Activated CD4-positive, alpha-beta memory T cell treated with anti-CD3 and anti-CD28 coated beads for 36 hours (primary cell): ENCODE measurements around the gene TRMT2A. TPM values are rescaled to one million over a fixed set of nuclear protein-coding genes. Genes with fewer than 3 reads are reported as not detected.

Experiments
- CTCF ChIA-PET: fragments of 350-600 bp; sonication (Branson Sonifier 250); formaldehyde crosslinking; loops from one replicate; lab custom pipeline; 2021; ENCODE audit warnings: antibody characterized with exemption, inconsistent platforms; lab: Charles Lee
- POLR2A ChIA-PET: fragments of 350-600 bp; sonication (Branson Sonifier 250); formaldehyde crosslinking; loops from one replicate; lab custom pipeline; 2021; ENCODE audit warnings: antibody characterized with exemption; lab: Charles Lee
- DNase-seq: peaks from one replicate; pipeline ENCODE4 v3.0.0-alpha.2; 2020
- H3K27ac Mint-ChIP-seq: one replicate; pipeline ENCODE4 v1.8.0; 2021; ENCODE audit warnings: mixed read lengths
- H3K27me3 Mint-ChIP-seq: one replicate; pipeline ENCODE4 v1.8.0; 2021; ENCODE audit warnings: mixed read lengths
- H3K36me3 Mint-ChIP-seq: one replicate; pipeline ENCODE4 v1.8.0; 2021; ENCODE audit warnings: mixed read lengths
- H3K4me1 Mint-ChIP-seq: one replicate; pipeline ENCODE4 v1.8.0; 2021; ENCODE audit warnings: low read depth, mixed read lengths
- H3K4me3 Mint-ChIP-seq: one replicate; pipeline ENCODE4 v1.8.0; 2021; ENCODE audit warnings: mild to moderate bottlenecking, mixed read lengths
- H3K9me3 Mint-ChIP-seq: one replicate; pipeline ENCODE4 v1.8.0; 2021; ENCODE audit warnings: mixed read lengths
- intact Hi-C: fragments of 100-400 bp; cut with micrococcal nuclease; formaldehyde crosslinking; loops from one replicate; pipeline ENCODE4 v1.15.1; 2023
- total RNA-seq, 2 experiments: library from RNA; stranded (reverse); gene quantifications; one replicate each; pipeline ENCODE4 v1.2.3, GENCODE V29; 2021

TRMT2A gene
- total RNA-seq, 2 experiments from 2014 or later, result 70.6 to 75.8 TPM

GRCh38 chr22:20128902-20129746 lies 12.1 kb upstream of the TRMT2A start:
- peak overlapping the region; percentile 81 for H3K27ac Mint-ChIP-seq
- no peak overlapping the region for H3K4me3 Mint-ChIP-seq
- ChIA-PET CTCF (interaction anchor here (0.5 to 3.8 kb wide), 15 partner anchors 10 to 399 kb away, joined by 3 to 25 read pairs (median 3); partner anchors contain the start of gene TRMT2A), POLR2A (interaction anchor here (1.2 to 2.8 kb wide), 2 partner anchors 11 to 13 kb away, joined by 3 to 17 read pairs; partner anchors contain the start of genes RANBP1 and TRMT2A)
- H3K4me1 Mint-ChIP-seq, result peaks cover 27% of the 10 kb centered on the region
- DNase-seq, result peak; percentile 75
- peaks cover 17% of the 10 kb centered on the region for H3K36me3 Mint-ChIP-seq
- H3K9me3 Mint-ChIP-seq, result no peaks in the 10 kb centered on the region
- H3K27me3 Mint-ChIP-seq, result no peaks in the 10 kb centered on the region
- intact Hi-C loops, result loop anchor here (1.0 kb wide), 2 partner anchors 159 to 167 kb away; no protein-coding TSS in a partner anchor

- ChIA-PET CTCF (interaction anchor here (1.2 to 3.8 kb wide), 6 partner anchors 9 to 398 kb away, joined by 3 to 25 read pairs (median 6); partner anchors contain the start of gene TRMT2A), POLR2A (interaction anchor here (1.2 to 2.8 kb wide), 2 partner anchors 11 to 13 kb away, joined by 3 to 17 read pairs; partner anchors contain the start of genes RANBP1 and TRMT2A)
- Mint-ChIP-seq H3K27me3 (no peaks in the 10 kb centered on the region), H3K4me1 (peaks cover 23% of the 10 kb centered on the region), H3K4me3 (no peak overlapping the region), H3K27ac (peak overlapping the region; percentile 81), H3K9me3 (no peaks in the 10 kb centered on the region), H3K36me3 (peaks cover 21% of the 10 kb centered on the region)
- intact Hi-C loops, result no loop called here
- no peak for DNase-seq
These were observed 11.5 kb upstream of the TRMT2A start for GRCh38 chr22:20128619-20128901.

GRCh38 chr22:20127869-20128618 lies 11.0 kb upstream of the TRMT2A start:
- Mint-ChIP-seq H3K27me3 (no peaks in the 10 kb centered on the region), H3K27ac (peak overlapping the region; percentile 81), H3K4me1 (peaks cover 18% of the 10 kb centered on the region), H3K4me3 (no peak overlapping the region), H3K9me3 (no peaks in the 10 kb centered on the region), H3K36me3 (peaks cover 21% of the 10 kb centered on the region)
- CTCF ChIA-PET, result interaction anchor here (1.2 to 3.8 kb wide), 6 partner anchors 9 to 397 kb away, joined by 3 to 25 read pairs (median 5); partner anchors contain the start of gene TRMT2A
- POLR2A ChIA-PET, result interaction anchor here (2.8 kb wide), 1 partner anchor 10 kb away, joined by 17 read pairs; the partner anchor contains the start of gene TRMT2A
- no peak for DNase-seq
- intact Hi-C loops, result no loop called here

GRCh38 chr22:20127318-20127868 lies 10.4 kb upstream of the TRMT2A start:
- Mint-ChIP-seq H3K4me3 (no peak overlapping the region), H3K4me1 (peaks cover 12% of the 10 kb centered on the region), H3K27ac (peak overlapping the region; percentile 54), H3K9me3 (no peaks in the 10 kb centered on the region), H3K36me3 (peaks cover 22% of the 10 kb centered on the region), H3K27me3 (no peaks in the 10 kb centered on the region)
- no peak for DNase-seq
- intact Hi-C loops, result no loop called here
- ChIA-PET CTCF (interaction anchor here (1.2 to 3.8 kb wide), 2 partner anchors 30 to 156 kb away, joined by 4 to 25 read pairs; no protein-coding TSS in a partner anchor), POLR2A (no interaction called here)

- Mint-ChIP-seq H3K4me1 (peaks cover 20% of the 10 kb centered on the region), H3K27ac (no peak overlapping the region), H3K36me3 (peaks cover 31% of the 10 kb centered on the region), H3K27me3 (no peaks in the 10 kb centered on the region), H3K4me3 (no peak overlapping the region), H3K9me3 (no peaks in the 10 kb centered on the region)
- intact Hi-C loops, result no loop called here
- DNase-seq, result no peak
- ChIA-PET POLR2A (no interaction called here), CTCF (no interaction called here)
These were observed 9.4 kb upstream of the TRMT2A start for GRCh38 chr22:20126284-20127029.

GRCh38 chr22:20125201-20126174 lies 8.5 kb upstream of the TRMT2A start:
- Mint-ChIP-seq H3K27ac (no peak overlapping the region), H3K27me3 (no peaks in the 10 kb centered on the region), H3K9me3 (no peaks in the 10 kb centered on the region), H3K4me1 (peaks cover 24% of the 10 kb centered on the region), H3K4me3 (no peak overlapping the region), H3K36me3 (peaks cover 36% of the 10 kb centered on the region)
- CTCF ChIA-PET, result no interaction called here
- intact Hi-C loops, result no loop called here
- DNase-seq, result no peak
- POLR2A ChIA-PET, result no interaction called here

- intact Hi-C loops, result no loop called here
- no peak overlapping the region for H3K27ac Mint-ChIP-seq
- H3K9me3 Mint-ChIP-seq, result no peaks in the 10 kb centered on the region
- ChIA-PET POLR2A (no interaction called here), CTCF (no interaction called here)
- peaks cover 32% of the 10 kb centered on the region for H3K4me1 Mint-ChIP-seq
- no peak overlapping the region for H3K4me3 Mint-ChIP-seq
- peaks cover 47% of the 10 kb centered on the region for H3K36me3 Mint-ChIP-seq
- no peak for DNase-seq
- H3K27me3 Mint-ChIP-seq, result no peaks in the 10 kb centered on the region
These were observed 7.2 kb upstream of the TRMT2A start for GRCh38 chr22:20124083-20124787.

GRCh38 chr22:20123366-20124082 lies 6.5 kb upstream of the TRMT2A start:
- Mint-ChIP-seq H3K27me3 (no peaks in the 10 kb centered on the region), H3K36me3 (peaks cover 53% of the 10 kb centered on the region), H3K27ac (no peak overlapping the region), H3K4me3 (no peak overlapping the region), H3K9me3 (no peaks in the 10 kb centered on the region), H3K4me1 (peaks cover 34% of the 10 kb centered on the region)
- POLR2A ChIA-PET, result no interaction called here
- intact Hi-C loops, result no loop called here
- CTCF ChIA-PET, result no interaction called here
- no peak for DNase-seq

GRCh38 chr22:20121856-20122415 lies 4.9 kb upstream of the TRMT2A start:
- H3K27ac Mint-ChIP-seq, result no peak overlapping the region
- peaks cover 35% of the 10 kb centered on the region for H3K4me1 Mint-ChIP-seq
- H3K36me3 Mint-ChIP-seq, result peaks cover 57% of the 10 kb centered on the region
- no peaks in the 10 kb centered on the region for H3K9me3 Mint-ChIP-seq
- ChIA-PET POLR2A (interaction anchor here (1.6 kb wide), 1 partner anchor 9 kb away, joined by 6 read pairs; no protein-coding TSS in a partner anchor), CTCF (interaction anchor here (1.0 kb wide), 2 partner anchors 8 to 11 kb away, joined by 3 read pairs; no protein-coding TSS in a partner anchor)
- no peaks in the 10 kb centered on the region for H3K27me3 Mint-ChIP-seq
- intact Hi-C loops, result no loop called here
- H3K4me3 Mint-ChIP-seq, result no peak overlapping the region
- no peak for DNase-seq
